ENCODE results near the gene CFC1. TPM values are rescaled to one million over a fixed set of nuclear protein-coding genes. Genes with fewer than 3 reads are reported as not detected.
"Not testable (repeated sequence)": the region's sequence is repeated elsewhere in the genome, so short reads cannot be mapped to it uniquely, and the experiment has no call there.

CFC1 gene
- total RNA-seq, 1 donor from 2014 or later: not detected

- not testable (repeated sequence) for DNase-seq (ENCODE audit: low spot score); H3K36me3 Mint-ChIP-seq (ENCODE audit: low read depth); H3K27ac Mint-ChIP-seq (ENCODE audit: unreplicated experiment); H3K9me3 Mint-ChIP-seq (ENCODE audit: low read depth); H3K27me3 Mint-ChIP-seq (ENCODE audit: low read depth); H3K4me3 Mint-ChIP-seq (ENCODE audit: unreplicated experiment); H3K4me1 Mint-ChIP-seq (ENCODE audit: low read depth)
Measured at GRCh38 chr2:130596757-130597156, 2.6 kb downstream of the CFC1 start.

- H3K4me3 Mint-ChIP-seq (ENCODE audit: unreplicated experiment); H3K9me3 Mint-ChIP-seq (ENCODE audit: low read depth); H3K27ac Mint-ChIP-seq (ENCODE audit: unreplicated experiment); H3K4me1 Mint-ChIP-seq (ENCODE audit: low read depth); H3K36me3 Mint-ChIP-seq (ENCODE audit: low read depth); H3K27me3 Mint-ChIP-seq (ENCODE audit: low read depth); DNase-seq (ENCODE audit: low spot score): not testable (repeated sequence)
Measured at GRCh38 chr2:130594011-130594410, 5.4 kb downstream of the CFC1 start.

- not testable (repeated sequence) for H3K27me3 Mint-ChIP-seq (ENCODE audit: low read depth); H3K4me1 Mint-ChIP-seq (ENCODE audit: low read depth); H3K27ac Mint-ChIP-seq (ENCODE audit: unreplicated experiment); H3K36me3 Mint-ChIP-seq (ENCODE audit: low read depth); H3K4me3 Mint-ChIP-seq (ENCODE audit: unreplicated experiment); H3K9me3 Mint-ChIP-seq (ENCODE audit: low read depth); DNase-seq (ENCODE audit: low spot score)
Measured at GRCh38 chr2:130592791-130593414, 6.5 kb downstream of the CFC1 start.

- not testable (repeated sequence) for H3K9me3 Mint-ChIP-seq (ENCODE audit: low read depth); H3K4me1 Mint-ChIP-seq (ENCODE audit: low read depth); H3K36me3 Mint-ChIP-seq (ENCODE audit: low read depth); H3K4me3 Mint-ChIP-seq (ENCODE audit: unreplicated experiment); H3K27me3 Mint-ChIP-seq (ENCODE audit: low read depth); DNase-seq (ENCODE audit: low spot score); H3K27ac Mint-ChIP-seq (ENCODE audit: unreplicated experiment)
Measured at GRCh38 chr2:130590842-130591359, 8.5 kb downstream of the CFC1 start.

- DNase-seq (ENCODE audit: low spot score); H3K27me3 Mint-ChIP-seq (ENCODE audit: low read depth); H3K9me3 Mint-ChIP-seq (ENCODE audit: low read depth); H3K27ac Mint-ChIP-seq (ENCODE audit: unreplicated experiment); H3K4me3 Mint-ChIP-seq (ENCODE audit: unreplicated experiment); H3K36me3 Mint-ChIP-seq (ENCODE audit: low read depth); H3K4me1 Mint-ChIP-seq (ENCODE audit: low read depth): not testable (repeated sequence)
Measured at GRCh38 chr2:130590170-130590841, 9.1 kb downstream of the CFC1 start.

- not testable (repeated sequence) for H3K36me3 Mint-ChIP-seq (ENCODE audit: low read depth); DNase-seq (ENCODE audit: low spot score); H3K4me3 Mint-ChIP-seq (ENCODE audit: unreplicated experiment); H3K27me3 Mint-ChIP-seq (ENCODE audit: low read depth); H3K27ac Mint-ChIP-seq (ENCODE audit: unreplicated experiment); H3K4me1 Mint-ChIP-seq (ENCODE audit: low read depth); H3K9me3 Mint-ChIP-seq (ENCODE audit: low read depth)
Measured at GRCh38 chr2:130588688-130589458, 10.5 kb downstream of the CFC1 start.

- H3K4me1 Mint-ChIP-seq (ENCODE audit: low read depth); H3K27me3 Mint-ChIP-seq (ENCODE audit: low read depth); DNase-seq (ENCODE audit: low spot score); H3K36me3 Mint-ChIP-seq (ENCODE audit: low read depth); H3K27ac Mint-ChIP-seq (ENCODE audit: unreplicated experiment); H3K9me3 Mint-ChIP-seq (ENCODE audit: low read depth); H3K4me3 Mint-ChIP-seq (ENCODE audit: unreplicated experiment): not testable (repeated sequence)
Measured at GRCh38 chr2:130584726-130585125, 14.6 kb downstream of the CFC1 start.

- not testable (repeated sequence) for H3K27me3 Mint-ChIP-seq (ENCODE audit: low read depth); H3K4me1 Mint-ChIP-seq (ENCODE audit: low read depth); DNase-seq (ENCODE audit: low spot score); H3K36me3 Mint-ChIP-seq (ENCODE audit: low read depth); H3K4me3 Mint-ChIP-seq (ENCODE audit: unreplicated experiment); H3K9me3 Mint-ChIP-seq (ENCODE audit: low read depth); H3K27ac Mint-ChIP-seq (ENCODE audit: unreplicated experiment)
Measured at GRCh38 chr2:130583582-130583981, 15.8 kb downstream of the CFC1 start.

GRCh38 chr2:130582970-130583369, 16.4 kb downstream of the CFC1 start:
- H3K4me3 Mint-ChIP-seq (ENCODE audit: unreplicated experiment): not testable (repeated sequence)

GRCh38 chr2:130581491-130581890, 17.9 kb downstream of the CFC1 start:
- H3K4me1 Mint-ChIP-seq (ENCODE audit: low read depth); H3K27me3 Mint-ChIP-seq (ENCODE audit: low read depth); H3K36me3 Mint-ChIP-seq (ENCODE audit: low read depth); H3K9me3 Mint-ChIP-seq (ENCODE audit: low read depth); H3K4me3 Mint-ChIP-seq (ENCODE audit: unreplicated experiment); DNase-seq (ENCODE audit: low spot score); H3K27ac Mint-ChIP-seq (ENCODE audit: unreplicated experiment): not testable (repeated sequence)

More at GRCh38 chr2:130582970-130583369, 16.4 kb downstream of the CFC1 start:
- not testable (repeated sequence) for H3K9me3 Mint-ChIP-seq (ENCODE audit: low read depth); H3K27ac Mint-ChIP-seq (ENCODE audit: unreplicated experiment); H3K36me3 Mint-ChIP-seq (ENCODE audit: low read depth); DNase-seq (ENCODE audit: low spot score); H3K27me3 Mint-ChIP-seq (ENCODE audit: low read depth); H3K4me1 Mint-ChIP-seq (ENCODE audit: low read depth)

- H3K9me3 Mint-ChIP-seq (ENCODE audit: low read depth); H3K4me3 Mint-ChIP-seq (ENCODE audit: unreplicated experiment); H3K27ac Mint-ChIP-seq (ENCODE audit: unreplicated experiment); H3K27me3 Mint-ChIP-seq (ENCODE audit: low read depth); H3K36me3 Mint-ChIP-seq (ENCODE audit: low read depth); H3K4me1 Mint-ChIP-seq (ENCODE audit: low read depth); DNase-seq (ENCODE audit: low spot score): not testable (repeated sequence)
Measured at GRCh38 chr2:130579121-130579520, 20.3 kb downstream of the CFC1 start.

GRCh38 chr2:130577559-130577958, 21.8 kb downstream of the CFC1 start:
- not testable (repeated sequence) for H3K27me3 Mint-ChIP-seq (ENCODE audit: low read depth); H3K27ac Mint-ChIP-seq (ENCODE audit: unreplicated experiment); H3K36me3 Mint-ChIP-seq (ENCODE audit: low read depth); H3K9me3 Mint-ChIP-seq (ENCODE audit: low read depth); H3K4me3 Mint-ChIP-seq (ENCODE audit: unreplicated experiment); DNase-seq (ENCODE audit: low spot score); H3K4me1 Mint-ChIP-seq (ENCODE audit: low read depth)

Data from chondrocyte (in vitro differentiated cells).